Activated T-helper 9 cell treated with anti-CD3 and anti-CD28 coated beads, Interleukin-2, amount 50 U/mL, for 16 hours (primary cell): ENCODE data around the gene AGPAT3.
"Not testable (repeated sequence)": the region's sequence is repeated elsewhere in the genome, so short reads cannot be mapped to it uniquely, and the experiment has no call there.

Experiments
- DNase-seq: peaks from one replicate; pipeline ENCODE4 v3.0.0-alpha.2; 2020; ENCODE audit warnings: low read depth

The AGPAT3 gene

GRCh38 chr21:43835050-43835449 is 30.0 kb upstream of the AGPAT3 start:
- DNase-seq = no peak

- DNase-seq = no peak
Measured at GRCh38 chr21:43835861-43836260, 29.2 kb upstream of the AGPAT3 start.

- no peak for DNase-seq
Measured at GRCh38 chr21:43836616-43837015, 28.4 kb upstream of the AGPAT3 start.

GRCh38 chr21:43840259-43840658 is 24.8 kb upstream of the AGPAT3 start:
- no peak for DNase-seq

GRCh38 chr21:43842742-43843141 is 22.3 kb upstream of the AGPAT3 start:
- DNase-seq = no peak

GRCh38 chr21:43844906-43845305 is 20.1 kb upstream of the AGPAT3 start:
- DNase-seq = not testable (repeated sequence)

- DNase-seq = no peak
Measured at GRCh38 chr21:43845386-43845785, 19.6 kb upstream of the AGPAT3 start.

GRCh38 chr21:43846430-43846829 is 18.6 kb upstream of the AGPAT3 start:
- DNase-seq = no peak

GRCh38 chr21:43847301-43847700 is 17.7 kb upstream of the AGPAT3 start:
- no peak for DNase-seq

- no peak for DNase-seq
Measured at GRCh38 chr21:43848771-43849170, 16.3 kb upstream of the AGPAT3 start.

- DNase-seq = no peak
Measured at GRCh38 chr21:43849532-43850299, 15.3 kb upstream of the AGPAT3 start.

- no peak for DNase-seq
Measured at GRCh38 chr21:43850728-43851295, 14.2 kb upstream of the AGPAT3 start.

GRCh38 chr21:43851593-43851992 is 13.4 kb upstream of the AGPAT3 start:
- no peak for DNase-seq

- no peak for DNase-seq
Measured at GRCh38 chr21:43853851-43854772, 10.9 kb upstream of the AGPAT3 start.

GRCh38 chr21:43854773-43855633 is 10.0 kb upstream of the AGPAT3 start:
- no peak for DNase-seq

GRCh38 chr21:43855955-43856354 is 9.1 kb upstream of the AGPAT3 start:
- no peak for DNase-seq

- no peak for DNase-seq
Measured at GRCh38 chr21:43858806-43859648, 6.0 kb upstream of the AGPAT3 start.

- no peak for DNase-seq
Measured at GRCh38 chr21:43859747-43860214, 5.2 kb upstream of the AGPAT3 start.

- no peak for DNase-seq
Measured at GRCh38 chr21:43861706-43862105, 3.3 kb upstream of the AGPAT3 start.

GRCh38 chr21:43864313-43864961 is 586 bp upstream of the AGPAT3 start:
- DNase-seq = peak; percentile 25
